Parathyroid adenoma (tissue), 2 donors: ENCODE data around the gene GNAI1.
"Not testable (repeated sequence)": the region's sequence is repeated elsewhere in the genome, so short reads cannot be mapped to it uniquely, and the experiment has no call there.

Experiments
- H2AFZ ChIP-seq: fragments of 300-600 bp; sonication (generic); one replicate; pipeline ENCODE4 v1.7.0; 2017; ENCODE audit warnings: antibody characterized with exemption, mild to moderate bottlenecking
- H3K27ac ChIP-seq: fragments of 300-600 bp; sonication (generic); one replicate; pipeline ENCODE4 v1.7.0; 2017
- H3K27me3 ChIP-seq: fragments of 300-600 bp; sonication (generic); one replicate; pipeline ENCODE4 v1.7.0; 2017; ENCODE audit warnings: low read length; ENCODE audit not compliant: control insufficient read depth, insufficient read depth
- H3K36me3 ChIP-seq: fragments of 300-600 bp; sonication (generic); one replicate; pipeline ENCODE4 v1.7.0; 2017; ENCODE audit warnings: low read length; ENCODE audit not compliant: control insufficient read depth, insufficient read depth
- H3K4me1 ChIP-seq: fragments of 300-600 bp; sonication (generic); one replicate; pipeline ENCODE4 v1.7.0; 2017; ENCODE audit warnings: control low read depth
- H3K4me2 ChIP-seq: fragments of 300-600 bp; sonication (generic); one replicate; pipeline ENCODE4 v1.7.0; 2017; ENCODE audit warnings: low read length
- H3K4me3 ChIP-seq: fragments of 300-600 bp; sonication (generic); one replicate; pipeline ENCODE4 v1.7.0; 2017; ENCODE audit warnings: low read depth, low read length
- H3K79me2 ChIP-seq: fragments of 300-600 bp; sonication (generic); one replicate; pipeline ENCODE4 v1.7.0; 2017; ENCODE audit warnings: control low read depth
- H3K9ac ChIP-seq: fragments of 300-600 bp; sonication (generic); one replicate; pipeline ENCODE4 v1.7.0; 2017; ENCODE audit warnings: mild to moderate bottlenecking
- H3K9me3 ChIP-seq: fragments of 300-600 bp; sonication (generic); one replicate; pipeline ENCODE4 v1.7.0; 2017; ENCODE audit warnings: low read length; ENCODE audit not compliant: control insufficient read depth
- CTCF ChIP-seq: fragments of 300-600 bp; sonication (generic); IDR thresholded peaks from one replicate; pipeline ENCODE4 v1.7.0; 2017; ENCODE audit warnings: antibody characterized with exemption, mild to moderate bottlenecking
- donor health status: primary hyperparathyroidism.

The GNAI1 gene

GRCh38 chr7:80153446-80153845, 18.8 kb downstream of the GNAI1 start:
- no peak overlapping the region for H2AFZ ChIP-seq
- no peaks in the 10 kb centered on the region for H3K27me3 ChIP-seq
- no peak overlapping the region for H3K27ac ChIP-seq
- no peaks in the 10 kb centered on the region for H3K36me3 ChIP-seq
- H3K4me2 ChIP-seq: no peak overlapping the region
- no peak for TF ChIP-seq CTCF
- H3K4me3 ChIP-seq: no peak overlapping the region
- H3K9me3 ChIP-seq: no peaks in the 10 kb centered on the region
- H3K4me1 ChIP-seq: no peaks in the 10 kb centered on the region
- H3K9ac ChIP-seq: no peak overlapping the region
- peaks cover 3% of the 10 kb centered on the region for H3K79me2 ChIP-seq

- no peak overlapping the region for H3K9ac ChIP-seq
- H3K36me3 ChIP-seq: no peaks in the 10 kb centered on the region
- no peaks in the 10 kb centered on the region for H3K4me1 ChIP-seq
- no peak overlapping the region for H3K27ac ChIP-seq
- TF ChIP-seq CTCF: no peak
- no peaks in the 10 kb centered on the region for H3K27me3 ChIP-seq
- H3K79me2 ChIP-seq: peaks cover 3% of the 10 kb centered on the region
- no peaks in the 10 kb centered on the region for H3K9me3 ChIP-seq
- no peak overlapping the region for H2AFZ ChIP-seq
- H3K4me3 ChIP-seq: no peak overlapping the region
- H3K4me2 ChIP-seq: no peak overlapping the region
These were observed 20.2 kb downstream of the GNAI1 start for GRCh38 chr7:80154656-80155333.

- no peak for TF ChIP-seq CTCF
- Histone ChIP-seq H2AFZ (no peak overlapping the region), H3K79me2 (peaks cover 3% of the 10 kb centered on the region), H3K27me3 (no peaks in the 10 kb centered on the region), H3K9ac (no peak overlapping the region), H3K4me2 (no peak overlapping the region), H3K9me3 (no peaks in the 10 kb centered on the region), H3K4me1 (no peaks in the 10 kb centered on the region), H3K36me3 (no peaks in the 10 kb centered on the region), H3K4me3 (no peak overlapping the region), H3K27ac (no peak overlapping the region)
These were observed 20.7 kb downstream of the GNAI1 start for GRCh38 chr7:80155374-80155773.

GRCh38 chr7:80157770-80158169, 23.1 kb downstream of the GNAI1 start:
- not testable (repeated sequence) for H3K79me2 ChIP-seq, H3K4me3 ChIP-seq, H3K4me2 ChIP-seq, H3K4me1 ChIP-seq, H3K9ac ChIP-seq, H3K9me3 ChIP-seq, H2AFZ ChIP-seq, H3K36me3 ChIP-seq, H3K27me3 ChIP-seq, H3K27ac ChIP-seq

GRCh38 chr7:80159802-80160201, 25.2 kb downstream of the GNAI1 start:
- Histone ChIP-seq H3K27me3 (no peaks in the 10 kb centered on the region), H3K9me3 (no peaks in the 10 kb centered on the region), H3K79me2 (peaks cover 4% of the 10 kb centered on the region), H2AFZ (no peak overlapping the region), H3K9ac (no peak overlapping the region), H3K36me3 (no peaks in the 10 kb centered on the region), H3K4me3 (no peak overlapping the region), H3K4me2 (no peak overlapping the region), H3K4me1 (no peaks in the 10 kb centered on the region), H3K27ac (no peak overlapping the region)
- no peak for TF ChIP-seq CTCF
